Measurements from ENCODE around the gene LRRC27. TPM values are rescaled to one million over a fixed set of nuclear protein-coding genes. Genes with fewer than 3 reads are reported as not detected.

LRRC27 gene
- total RNA-seq, 1 experiment from 2014 or later = 4.1 TPM

DNA sequence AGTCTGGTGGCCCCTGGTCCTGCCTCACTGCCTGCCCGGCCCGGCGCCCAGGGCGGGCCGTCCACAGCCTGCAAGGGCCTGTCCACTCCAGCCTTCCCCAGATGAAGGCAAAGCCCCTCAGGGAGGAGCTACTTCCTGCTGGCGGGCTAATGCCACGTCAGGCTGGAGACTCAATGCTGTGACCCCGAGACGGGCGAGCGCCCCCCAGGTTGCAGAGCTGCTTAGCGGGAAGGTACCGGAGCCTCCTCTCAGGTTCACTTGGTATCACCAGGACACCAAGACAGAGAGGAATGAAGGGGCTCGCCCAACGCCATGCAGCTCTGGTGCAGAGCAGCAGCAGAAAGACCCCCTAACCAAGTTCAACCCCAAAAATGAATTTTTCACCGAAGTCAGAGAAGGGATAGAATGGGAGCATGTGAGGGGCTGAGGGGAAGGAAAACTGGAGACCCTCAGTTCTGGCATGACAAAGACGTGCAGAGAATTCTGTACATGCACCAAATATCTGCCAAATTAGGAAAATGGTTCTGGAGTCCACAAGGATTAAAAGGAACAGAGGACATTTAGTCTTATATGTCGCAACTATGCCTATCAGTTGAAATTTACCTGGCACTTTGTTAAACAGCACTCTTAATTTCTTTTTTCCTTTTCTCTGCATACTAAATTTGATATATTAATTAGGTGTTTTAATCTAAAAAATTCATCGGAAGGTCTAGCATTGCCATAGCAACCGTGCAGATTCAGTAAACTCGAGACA is 27.1 kb upstream of the LRRC27 start:
- no peak overlapping the region for H3K4me2 ChIP-seq (ENCODE audit: low read length)
- no peaks in the 10 kb centered on the region for H3K9me2 ChIP-seq (ENCODE audit: insufficient read depth)
- POLR2A ChIA-PET = no interaction called here
- no peak overlapping the region for H3K9ac ChIP-seq (ENCODE audit: low read length)
- DNase-seq (ENCODE audit: low read depth, low spot score) = no peak
- no peaks in the 10 kb centered on the region for H3K9me3 ChIP-seq (ENCODE audit: control insufficient read depth in 1 of 2, insufficient read depth in 1 of 2, low read depth in 1 of 2, low read length in 2 of 2)
- no peak overlapping the region for H2AFZ ChIP-seq (ENCODE audit: low read depth, low read length, poor library complexity, severe bottlenecking)
- no TSS peak for BruUV-seq (replicated peaks)
- CTCF ChIA-PET = no interaction called here
- H3K4me1 ChIP-seq (ENCODE audit: control insufficient read depth in 1 of 2, insufficient read depth in 2 of 2, low read length in 2 of 2) = peaks cover 3 to 12% of the 10 kb centered on the region in 2 experiments; a peak in 2 of 4 replicates
- TF ChIP-seq RAD21 (IDR thresholded peaks at IDR 0.05; ENCODE audit: low read depth) = no peak
- TF ChIP-seq EZH2 (IDR thresholded peaks at IDR 0.05) = no peak
- TF ChIP-seq EZH2phosphoT487 (IDR thresholded peaks at IDR 0.05; ENCODE audit: borderline replicate concordance) = no peak
- TF ChIP-seq YY1 (IDR thresholded peaks at IDR 0.05; ENCODE audit: extremely low read depth, insufficient replicate concordance, low read depth, low read length) = no peak
- no peak for TF ChIP-seq REST (IDR thresholded peaks at IDR 0.05; ENCODE audit: low read depth)
- no peak for TF ChIP-seq TCF7L2 (IDR thresholded peaks at IDR 0.05; ENCODE audit: borderline replicate concordance, extremely low read depth, insufficient read depth, insufficient read length)
- TF ChIP-seq JUND (IDR thresholded peaks at IDR 0.05) = no peak
- no peak for TF ChIP-seq SP1 (IDR thresholded peaks at IDR 0.05; ENCODE audit: low read depth)
- TF ChIP-seq, protein P1, sequence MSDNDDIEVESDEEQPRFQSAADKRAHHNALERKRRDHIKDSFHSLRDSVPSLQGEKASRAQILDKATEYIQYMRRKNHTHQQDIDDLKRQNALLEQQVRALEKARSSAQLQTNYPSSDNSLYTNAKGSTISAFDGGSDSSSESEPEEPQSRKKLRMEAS (IDR thresholded peaks at IDR 0.05) = no peak
- TF ChIP-seq, protein P2, sequence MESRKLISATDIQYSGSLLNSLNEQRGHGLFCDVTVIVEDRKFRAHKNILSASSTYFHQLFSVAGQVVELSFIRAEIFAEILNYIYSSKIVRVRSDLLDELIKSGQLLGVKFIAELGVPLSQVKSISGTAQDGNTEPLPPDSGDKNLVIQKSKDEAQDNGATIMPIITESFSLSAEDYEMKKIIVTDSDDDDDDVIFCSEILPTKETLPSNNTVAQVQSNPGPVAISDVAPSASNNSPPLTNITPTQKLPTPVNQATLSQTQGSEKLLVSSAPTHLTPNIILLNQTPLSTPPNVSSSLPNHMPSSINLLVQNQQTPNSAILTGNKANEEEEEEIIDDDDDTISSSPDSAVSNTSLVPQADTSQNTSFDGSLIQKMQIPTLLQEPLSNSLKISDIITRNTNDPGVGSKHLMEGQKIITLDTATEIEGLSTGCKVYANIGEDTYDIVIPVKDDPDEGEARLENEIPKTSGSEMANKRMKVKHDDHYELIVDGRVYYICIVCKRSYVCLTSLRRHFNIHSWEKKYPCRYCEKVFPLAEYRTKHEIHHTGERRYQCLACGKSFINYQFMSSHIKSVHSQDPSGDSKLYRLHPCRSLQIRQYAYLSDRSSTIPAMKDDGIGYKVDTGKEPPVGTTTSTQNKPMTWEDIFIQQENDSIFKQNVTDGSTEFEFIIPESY (IDR thresholded peaks at IDR 0.05; ENCODE audit: extremely low read depth, insufficient replicate concordance, low read length) = no peak
- intact Hi-C loops (cut with micrococcal nuclease) = no loop called here
- no peaks in the 10 kb centered on the region for H3K36me3 ChIP-seq (ENCODE audit: control insufficient read depth in 1 of 2, insufficient read depth in 2 of 2, low read length in 2 of 2)
- no peaks in the 10 kb centered on the region for H4K20me1 ChIP-seq (ENCODE audit: insufficient read depth)
- RAD21 ChIA-PET (ENCODE audit: low non-redundant PET in 1 of 2, low total read pairs in 2 of 2, uncharacterized antibody in 2 of 2, unreplicated experiment in 2 of 2) = no interaction called here
- H3K27ac ChIP-seq (ENCODE audit: low read depth, low read length) = no peak overlapping the region
- H3K27me3 ChIP-seq (ENCODE audit: insufficient read depth, low read length) = no peaks in the 10 kb centered on the region
- H3K79me2 ChIP-seq (ENCODE audit: insufficient read depth, low read length) = peaks cover 13% of the 10 kb centered on the region; the same call in 1 of the 2 replicates
- no peak overlapping the region for H3K4me3 ChIP-seq (replicated peaks in 1 of 2; ENCODE audit: low read depth in 1 of 2, low read length in 2 of 2)
- ATAC-seq = no peak
